Parathyroid adenoma (tissue), 2 donors: ENCODE data around the gene CDC25B.
"Not testable (repeated sequence)": the region's sequence is repeated elsewhere in the genome, so short reads cannot be mapped to it uniquely, and the experiment has no call there.

Source experiments
- H2AFZ ChIP-seq: fragments of 300-600 bp; sonication (generic); one replicate; pipeline ENCODE4 v1.7.0; 2017; ENCODE audit warnings: antibody characterized with exemption, mild to moderate bottlenecking
- H3K27ac ChIP-seq: fragments of 300-600 bp; sonication (generic); one replicate; pipeline ENCODE4 v1.7.0; 2017
- H3K27me3 ChIP-seq: fragments of 300-600 bp; sonication (generic); one replicate; pipeline ENCODE4 v1.7.0; 2017; ENCODE audit warnings: low read length; ENCODE audit not compliant: control insufficient read depth, insufficient read depth
- H3K36me3 ChIP-seq: fragments of 300-600 bp; sonication (generic); one replicate; pipeline ENCODE4 v1.7.0; 2017; ENCODE audit warnings: low read length; ENCODE audit not compliant: control insufficient read depth, insufficient read depth
- H3K4me1 ChIP-seq: fragments of 300-600 bp; sonication (generic); one replicate; pipeline ENCODE4 v1.7.0; 2017; ENCODE audit warnings: control low read depth
- H3K4me2 ChIP-seq: fragments of 300-600 bp; sonication (generic); one replicate; pipeline ENCODE4 v1.7.0; 2017; ENCODE audit warnings: low read length
- H3K4me3 ChIP-seq: fragments of 300-600 bp; sonication (generic); one replicate; pipeline ENCODE4 v1.7.0; 2017; ENCODE audit warnings: low read depth, low read length
- H3K79me2 ChIP-seq: fragments of 300-600 bp; sonication (generic); one replicate; pipeline ENCODE4 v1.7.0; 2017; ENCODE audit warnings: control low read depth
- H3K9ac ChIP-seq: fragments of 300-600 bp; sonication (generic); one replicate; pipeline ENCODE4 v1.7.0; 2017; ENCODE audit warnings: mild to moderate bottlenecking
- H3K9me3 ChIP-seq: fragments of 300-600 bp; sonication (generic); one replicate; pipeline ENCODE4 v1.7.0; 2017; ENCODE audit warnings: low read length; ENCODE audit not compliant: control insufficient read depth
- TF ChIP-seq, protein P1 (sequence below): fragments of 300-600 bp; sonication (generic); IDR thresholded peaks from one replicate; pipeline ENCODE4 v1.7.0; 2017; ENCODE audit warnings: antibody characterized with exemption, mild to moderate bottlenecking
- donor health status: primary hyperparathyroidism.

Gene CDC25B

DNA sequence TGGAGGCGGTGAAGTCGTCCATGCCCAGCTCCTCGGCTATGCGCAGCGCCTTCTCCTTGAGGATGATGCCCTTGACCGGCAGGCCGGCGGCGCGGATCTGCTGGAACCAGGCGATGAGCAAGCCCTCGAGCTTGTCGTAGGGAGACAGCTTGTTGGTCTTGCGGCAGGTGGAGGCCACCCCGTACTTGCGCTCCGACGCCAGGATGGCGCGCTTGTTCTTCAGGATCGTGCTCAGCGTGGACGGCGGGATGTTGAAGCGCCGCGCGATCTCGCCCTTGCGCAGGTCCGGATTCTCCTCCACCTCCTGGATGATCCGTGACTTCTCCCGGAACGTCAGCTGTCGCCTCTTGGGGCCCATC, 10.0 kb upstream of the CDC25B start:
- no peak overlapping the region for H3K9ac ChIP-seq

DNA sequence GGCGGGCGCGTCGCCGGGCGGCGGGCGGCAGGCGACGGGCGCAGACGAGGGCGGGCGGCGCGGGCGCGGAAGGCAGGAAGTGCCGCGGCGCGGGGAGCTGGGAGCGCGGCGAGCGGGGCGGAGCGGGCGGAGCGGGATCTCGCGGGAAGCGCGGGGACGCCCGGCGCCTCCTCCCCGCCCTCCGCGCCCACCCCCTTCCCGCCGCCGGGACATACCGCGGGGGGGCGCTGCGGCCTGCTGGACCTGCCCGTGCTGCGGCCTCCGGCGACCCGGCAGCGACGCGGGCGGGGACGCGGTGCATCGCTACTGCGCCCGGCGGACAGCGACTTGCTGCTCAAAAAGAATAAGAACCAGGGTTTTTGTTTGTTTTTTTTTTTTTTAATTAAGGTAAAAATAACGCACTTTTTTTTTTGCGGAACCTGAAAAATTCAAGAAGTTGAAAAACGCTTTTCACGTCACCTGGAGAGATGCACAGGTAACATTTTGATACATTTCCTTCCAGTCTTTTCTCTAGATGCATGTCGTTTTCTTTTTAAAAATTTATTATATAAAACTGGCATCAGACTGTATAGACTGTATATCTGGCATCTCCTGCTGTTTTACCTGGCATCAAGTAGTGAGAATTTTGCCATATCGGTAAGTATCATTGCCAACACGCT, 9.3 kb upstream of the CDC25B start, which contains the start of gene CENPB:
Gene CENPB, minus strand, starts transcription at position 76 of the 659 bp plus-strand sequence. CDS start 257 bp downstream, outside the sequence.
- peak within 1 kb of the TSS; percentile 54 for H3K4me3 ChIP-seq
- H3K9ac ChIP-seq, result no peak within 1 kb of the TSS
- peak within 1 kb of the TSS; percentile 75 for H2AFZ ChIP-seq
- H3K27me3 ChIP-seq, result no peaks in the 10 kb centered on the region
- H3K27ac ChIP-seq, result peak within 1 kb of the TSS; percentile 72
- TF ChIP-seq, protein P1, sequence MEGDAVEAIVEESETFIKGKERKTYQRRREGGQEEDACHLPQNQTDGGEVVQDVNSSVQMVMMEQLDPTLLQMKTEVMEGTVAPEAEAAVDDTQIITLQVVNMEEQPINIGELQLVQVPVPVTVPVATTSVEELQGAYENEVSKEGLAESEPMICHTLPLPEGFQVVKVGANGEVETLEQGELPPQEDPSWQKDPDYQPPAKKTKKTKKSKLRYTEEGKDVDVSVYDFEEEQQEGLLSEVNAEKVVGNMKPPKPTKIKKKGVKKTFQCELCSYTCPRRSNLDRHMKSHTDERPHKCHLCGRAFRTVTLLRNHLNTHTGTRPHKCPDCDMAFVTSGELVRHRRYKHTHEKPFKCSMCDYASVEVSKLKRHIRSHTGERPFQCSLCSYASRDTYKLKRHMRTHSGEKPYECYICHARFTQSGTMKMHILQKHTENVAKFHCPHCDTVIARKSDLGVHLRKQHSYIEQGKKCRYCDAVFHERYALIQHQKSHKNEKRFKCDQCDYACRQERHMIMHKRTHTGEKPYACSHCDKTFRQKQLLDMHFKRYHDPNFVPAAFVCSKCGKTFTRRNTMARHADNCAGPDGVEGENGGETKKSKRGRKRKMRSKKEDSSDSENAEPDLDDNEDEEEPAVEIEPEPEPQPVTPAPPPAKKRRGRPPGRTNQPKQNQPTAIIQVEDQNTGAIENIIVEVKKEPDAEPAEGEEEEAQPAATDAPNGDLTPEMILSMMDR, result peak; percentile 87
- H3K4me2 ChIP-seq, result peak within 1 kb of the TSS; percentile 72
- no peaks in the 10 kb centered on the region for H3K36me3 ChIP-seq
- no peaks in the 10 kb centered on the region for H3K9me3 ChIP-seq
- peaks cover 4% of the 10 kb centered on the region for H3K79me2 ChIP-seq
- H3K4me1 ChIP-seq, result peaks cover 26% of the 10 kb centered on the region

More for the DNA sequence above, 10.0 kb upstream of the CDC25B start:
- Histone ChIP-seq H3K4me3 (peak overlapping the region; percentile 54), H2AFZ (peak overlapping the region; percentile 75), H3K27me3 (no peaks in the 10 kb centered on the region), H3K27ac (peak overlapping the region; percentile 72), H3K4me1 (peaks cover 26% of the 10 kb centered on the region), H3K9me3 (no peaks in the 10 kb centered on the region), H3K36me3 (no peaks in the 10 kb centered on the region), H3K4me2 (peak overlapping the region; percentile 72), H3K79me2 (peaks cover 4% of the 10 kb centered on the region)
- TF ChIP-seq, protein P1, result no peak

DNA sequence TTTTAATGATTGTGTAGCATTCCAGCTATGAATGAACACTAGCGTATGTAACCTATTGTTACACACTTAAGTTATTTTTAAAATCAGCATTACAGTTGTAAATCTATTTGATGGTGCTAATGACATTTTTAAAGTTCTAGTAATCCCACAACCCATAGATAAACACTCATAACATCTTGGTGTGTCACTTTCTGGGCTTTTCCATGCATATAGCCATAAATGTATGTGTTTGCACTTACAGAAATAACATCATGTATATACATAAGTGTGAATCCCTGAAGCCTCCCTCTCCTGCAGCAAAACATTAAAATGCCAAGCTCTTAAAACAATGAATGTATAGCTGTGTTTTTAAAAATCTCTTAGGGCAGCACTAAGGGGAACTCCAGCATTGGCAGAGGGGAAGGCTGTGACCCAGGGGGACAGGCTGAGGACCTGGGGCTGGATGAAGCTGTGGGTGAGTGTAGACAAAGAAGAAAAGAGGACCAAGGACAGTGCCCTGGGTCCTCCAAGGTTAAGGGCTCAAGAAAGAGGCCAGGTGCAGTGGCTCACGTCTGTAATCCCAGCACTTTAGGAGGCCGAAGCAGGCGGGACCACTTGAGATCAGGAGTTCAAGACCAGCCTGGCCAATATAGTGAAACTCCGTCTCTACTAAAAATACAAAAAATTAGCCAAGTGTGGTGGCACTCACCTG, 8.6 kb upstream of the CDC25B start:
- Histone ChIP-seq H3K79me2 (peaks cover 4% of the 10 kb centered on the region), H3K27ac (no peak overlapping the region), H3K4me2 (peak overlapping the region; percentile 48), H3K9me3 (no peaks in the 10 kb centered on the region), H3K4me1 (peaks cover 26% of the 10 kb centered on the region), H3K36me3 (no peaks in the 10 kb centered on the region), H3K4me3 (peak overlapping the region; percentile 44), H2AFZ (peak overlapping the region; percentile 71), H3K27me3 (no peaks in the 10 kb centered on the region), H3K9ac (no peak overlapping the region)
- TF ChIP-seq, protein P1, result no peak

DNA sequence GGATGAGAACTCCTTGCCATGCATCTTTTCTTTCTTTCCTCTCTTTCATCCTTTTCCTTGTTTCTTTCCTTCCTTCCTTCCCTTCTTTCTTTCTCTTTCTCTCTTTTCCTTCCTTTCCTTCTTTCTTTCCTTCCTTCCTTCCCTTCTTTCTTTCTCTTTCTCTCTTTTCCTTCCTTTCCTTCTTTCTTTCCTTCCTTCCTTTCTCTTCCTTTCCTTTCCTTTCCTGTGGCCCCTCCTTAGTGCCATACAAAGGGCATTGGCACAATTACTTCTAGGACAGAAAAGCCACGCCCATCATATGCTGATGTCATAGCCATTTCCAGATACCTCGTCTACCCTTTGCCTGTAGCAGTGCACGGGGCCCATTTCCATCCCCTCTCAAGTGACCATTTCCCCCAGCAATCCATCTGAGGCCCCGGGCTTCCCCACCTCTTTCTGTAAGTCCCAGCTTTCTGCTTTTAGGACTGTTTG, 7.4 kb upstream of the CDC25B start:
- TF ChIP-seq, protein P1, result no peak
- H3K4me1 ChIP-seq, result peaks cover 26% of the 10 kb centered on the region
- no peak overlapping the region for H3K9ac ChIP-seq
- H3K27me3 ChIP-seq, result no peaks in the 10 kb centered on the region
- peaks cover 4% of the 10 kb centered on the region for H3K79me2 ChIP-seq
- no peaks in the 10 kb centered on the region for H3K9me3 ChIP-seq
- H3K27ac ChIP-seq, result no peak overlapping the region
- H3K4me2 ChIP-seq, result no peak overlapping the region
- no peak overlapping the region for H2AFZ ChIP-seq
- H3K36me3 ChIP-seq, result no peaks in the 10 kb centered on the region
- no peak overlapping the region for H3K4me3 ChIP-seq

DNA sequence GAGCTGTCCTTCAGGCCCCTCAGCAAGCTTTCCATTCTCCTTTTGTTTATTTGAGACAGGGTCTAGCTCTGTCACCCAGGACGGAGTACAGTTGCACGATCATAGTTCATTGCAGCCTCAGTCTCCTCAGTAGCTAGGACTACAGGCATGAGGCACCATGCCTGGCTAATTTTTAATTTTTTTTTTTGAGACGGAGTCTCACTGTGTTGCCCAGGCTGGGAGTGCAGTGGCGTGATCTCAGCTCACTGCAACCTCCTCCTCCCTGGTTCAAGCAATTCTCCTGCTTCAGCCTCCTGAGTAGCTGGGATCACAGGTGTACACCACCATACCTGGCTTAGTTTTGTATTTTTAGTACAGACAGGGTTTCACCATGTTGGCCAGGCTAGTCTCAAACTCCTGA, 6.9 kb upstream of the CDC25B start:
- H3K4me3 ChIP-seq, H3K27ac ChIP-seq, H3K27me3 ChIP-seq, H3K9ac ChIP-seq, H2AFZ ChIP-seq, H3K9me3 ChIP-seq, H3K79me2 ChIP-seq, H3K36me3 ChIP-seq, H3K4me2 ChIP-seq: not testable (repeated sequence)
- peaks cover 26% of the 10 kb centered on the region for H3K4me1 ChIP-seq

DNA sequence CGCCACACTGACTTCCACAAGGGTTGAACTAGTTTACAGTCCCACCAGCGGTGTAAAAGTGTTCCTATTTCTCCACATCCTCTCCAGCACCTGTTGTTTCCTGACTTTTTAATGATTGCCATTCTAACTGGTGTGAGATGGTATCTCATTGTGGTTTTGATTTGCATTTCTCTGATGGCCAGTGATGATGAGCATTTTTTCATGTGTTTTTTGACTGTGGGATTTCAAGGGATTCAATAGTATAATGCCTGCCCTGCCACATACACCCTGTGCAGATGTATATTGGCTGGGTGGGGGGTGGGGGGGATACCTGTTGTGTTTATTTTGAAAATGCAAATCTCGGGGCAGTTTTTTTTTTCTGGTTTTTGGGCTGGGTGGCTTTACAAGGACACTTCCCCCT, 1.9 kb upstream of the CDC25B start:
- not testable (repeated sequence) for H3K27ac ChIP-seq, H3K36me3 ChIP-seq, H3K4me3 ChIP-seq, H3K9ac ChIP-seq, H2AFZ ChIP-seq, H3K4me2 ChIP-seq, H3K27me3 ChIP-seq, H3K79me2 ChIP-seq, H3K9me3 ChIP-seq, H3K4me1 ChIP-seq
